Urinary bladder (tissue), 4 donors: ENCODE measurements around the gene PAQR4. TPM values are rescaled to one million over a fixed set of nuclear protein-coding genes. Genes with fewer than 3 reads are reported as not detected.
"Not testable (repeated sequence)": the region's sequence is repeated elsewhere in the genome, so short reads cannot be mapped to it uniquely, and the experiment has no call there.

ENCODE experiments used
- DNase-seq: peaks from one replicate; pipeline ENCODE4 v3.0.0-alpha.2; 2015; ENCODE audit errors: extremely low spot score
- H3K27ac ChIP-seq: one replicate; pipeline ENCODE4 v1.5.1; 2013; ENCODE audit warnings: low read depth, mild to moderate bottlenecking, moderate library complexity
- H3K36me3 ChIP-seq: one replicate; pipeline ENCODE4 v1.6.1; 2013; ENCODE audit warnings: mild to moderate bottlenecking, moderate library complexity; ENCODE audit not compliant: insufficient read depth
- H3K4me1 ChIP-seq: one replicate; pipeline ENCODE4 v1.6.1; 2013; ENCODE audit warnings: mild to moderate bottlenecking, moderate library complexity; ENCODE audit not compliant: insufficient read depth
- H3K4me3 ChIP-seq: one replicate; pipeline ENCODE4 v1.5.1; 2013; ENCODE audit warnings: low read depth, low read length
- WGBS: extraction: QIAGEN DNeasy Blood & Tissue Kit; methylation state at CpG from one replicate; pipeline ENCODE4 v1.1.7; 2013; 5-methylcytosine and 5-hydroxymethylcytosine counted together
- polyA plus RNA-seq: library from polyadenylated mRNA; stranded (reverse); fragments of 200-250 nt; gene quantifications from one replicate; pipeline ENCODE4 v1.2.3, GENCODE V29; 2013
- total RNA-seq: library from RNA; depleted of rRNA; stranded (reverse); fragments of >200 nt; gene quantifications from one replicate; pipeline ENCODE4 v1.2.3, GENCODE V29; 2014
- donor health status: healthy with polysubstance abuse.
- donor health status: healthy.

PAQR4 gene
- total and polyA plus RNA-seq, 2 donors = 4.5 to 5.1 TPM

- Histone ChIP-seq H3K36me3 (peaks cover 12% of the 10 kb centered on the region), H3K4me1 (no peaks in the 10 kb centered on the region), H3K27ac (no peak overlapping the region), H3K4me3 (no peak overlapping the region)
- DNase-seq = no peak
- WGBS = 94% methylated on average over 30 of the region's 30 CpGs
Measured at GRCh38 chr16:2933136-2933535, 36.0 kb upstream of the PAQR4 start.

GRCh38 chr16:2933701-2934100 is 35.4 kb upstream of the PAQR4 start:
- Histone ChIP-seq H3K4me3 (no peak overlapping the region), H3K36me3 (peaks cover 15% of the 10 kb centered on the region)
- 88% methylated on average over 22 of the region's 22 CpGs for WGBS

GRCh38 chr16:2934450-2934849 is 34.7 kb upstream of the PAQR4 start:
- no peak for DNase-seq
- Histone ChIP-seq H3K27ac (no peak overlapping the region), H3K4me3 (no peak overlapping the region), H3K36me3 (peaks cover 15% of the 10 kb centered on the region), H3K4me1 (no peaks in the 10 kb centered on the region)
- 89% methylated on average over 15 of the region's 15 CpGs for WGBS

More at GRCh38 chr16:2933701-2934100, 35.4 kb upstream of the PAQR4 start:
- no peak overlapping the region for H3K27ac ChIP-seq
- DNase-seq = no peak
- no peaks in the 10 kb centered on the region for H3K4me1 ChIP-seq

- H3K27ac ChIP-seq = no peak overlapping the region
- WGBS = 95% methylated on average over 22 of the region's 22 CpGs
- DNase-seq = no peak
- no peak overlapping the region for H3K4me3 ChIP-seq
- no peaks in the 10 kb centered on the region for H3K4me1 ChIP-seq
- H3K36me3 ChIP-seq = peaks cover 13% of the 10 kb centered on the region
Measured at GRCh38 chr16:2936436-2937011, 32.6 kb upstream of the PAQR4 start.

- WGBS = 95% methylated on average over 24 of the region's 24 CpGs
Measured at GRCh38 chr16:2937170-2937569, 32.0 kb upstream of the PAQR4 start.

GRCh38 chr16:2938206-2938605 is 30.9 kb upstream of the PAQR4 start:
- H3K36me3 ChIP-seq = peaks cover 15% of the 10 kb centered on the region
- no peak overlapping the region for H3K27ac ChIP-seq
- 96% methylated on average over 12 of the region's 12 CpGs for WGBS

More at GRCh38 chr16:2937170-2937569, 32.0 kb upstream of the PAQR4 start:
- Histone ChIP-seq H3K4me1 (no peaks in the 10 kb centered on the region), H3K36me3 (peaks cover 14% of the 10 kb centered on the region), H3K4me3 (no peak overlapping the region), H3K27ac (no peak overlapping the region)
- DNase-seq = no peak

GRCh38 chr16:2939968-2940367 is 29.2 kb upstream of the PAQR4 start:
- H3K36me3 ChIP-seq = peaks cover 13% of the 10 kb centered on the region
- 77% methylated on average over 2 of the region's 2 CpGs for WGBS

More at GRCh38 chr16:2938206-2938605, 30.9 kb upstream of the PAQR4 start:
- DNase-seq = no peak
- Histone ChIP-seq H3K4me3 (no peak overlapping the region), H3K4me1 (no peaks in the 10 kb centered on the region)

GRCh38 chr16:2942045-2942444 is 27.1 kb upstream of the PAQR4 start:
- WGBS = 87% methylated on average over 4 of the region's 4 CpGs

More at GRCh38 chr16:2939968-2940367, 29.2 kb upstream of the PAQR4 start:
- no peak overlapping the region for H3K4me3 ChIP-seq
- H3K27ac ChIP-seq = no peak overlapping the region
- no peak for DNase-seq
- no peaks in the 10 kb centered on the region for H3K4me1 ChIP-seq

GRCh38 chr16:2943716-2944115 is 25.4 kb upstream of the PAQR4 start:
- not testable (repeated sequence) for H3K4me1 ChIP-seq, H3K36me3 ChIP-seq, H3K27ac ChIP-seq, DNase-seq, H3K4me3 ChIP-seq
- 91% methylated on average over 12 of the region's 12 CpGs for WGBS

More at GRCh38 chr16:2942045-2942444, 27.1 kb upstream of the PAQR4 start:
- Histone ChIP-seq H3K27ac (no peak overlapping the region), H3K36me3 (peaks cover 9% of the 10 kb centered on the region), H3K4me3 (no peak overlapping the region), H3K4me1 (no peaks in the 10 kb centered on the region)
- DNase-seq = no peak

GRCh38 chr16:2946649-2947048 is 22.5 kb upstream of the PAQR4 start:
- DNase-seq = no peak
- Histone ChIP-seq H3K27ac (no peak overlapping the region), H3K4me3 (no peak overlapping the region), H3K4me1 (no peaks in the 10 kb centered on the region), H3K36me3 (peaks cover 2% of the 10 kb centered on the region)
- WGBS = 96% methylated on average over 4 of the region's 4 CpGs

GRCh38 chr16:2948807-2949704 is 20.1 kb upstream of the PAQR4 start:
- Histone ChIP-seq H3K27ac (no peak overlapping the region), H3K4me3 (no peak overlapping the region), H3K4me1 (no peaks in the 10 kb centered on the region), H3K36me3 (no peaks in the 10 kb centered on the region)
- 88% methylated on average over 36 of the region's 36 CpGs for WGBS
- DNase-seq = no peak

GRCh38 chr16:2949705-2950352 is 19.3 kb upstream of the PAQR4 start:
- DNase-seq = no peak
- Histone ChIP-seq H3K36me3 (no peaks in the 10 kb centered on the region), H3K27ac (no peak overlapping the region), H3K4me1 (no peaks in the 10 kb centered on the region), H3K4me3 (no peak overlapping the region)
- 87% methylated on average over 19 of the region's 19 CpGs for WGBS

GRCh38 chr16:2950353-2950724 is 18.8 kb upstream of the PAQR4 start:
- WGBS = 90% methylated on average over 13 of the region's 13 CpGs
- Histone ChIP-seq H3K27ac (no peak overlapping the region), H3K4me3 (no peak overlapping the region), H3K4me1 (no peaks in the 10 kb centered on the region), H3K36me3 (no peaks in the 10 kb centered on the region)
- DNase-seq = no peak

GRCh38 chr16:2950773-2951172 is 18.4 kb upstream of the PAQR4 start:
- Histone ChIP-seq H3K36me3 (no peaks in the 10 kb centered on the region), H3K27ac (no peak overlapping the region), H3K4me1 (no peaks in the 10 kb centered on the region), H3K4me3 (no peak overlapping the region)
- 89% methylated on average over 16 of the region's 16 CpGs for WGBS
- DNase-seq = no peak
